CD14-positive monocyte (primary cell): ENCODE results near the gene YBX1. TPM values are rescaled to one million over a fixed set of nuclear protein-coding genes. Genes with fewer than 3 reads are reported as not detected.
"Not testable (repeated sequence)": the region's sequence is repeated elsewhere in the genome, so short reads cannot be mapped to it uniquely, and the experiment has no call there.

Source experiments
- DNase-seq, 3 donors: peaks; one replicate each; pipeline ENCODE4 v3.0.0-alpha.2; 2011 to 2022
- H2AFZ ChIP-seq: 2 replicates; pipeline ENCODE4 v1.6.0; 2012; ENCODE audit warnings: mild to moderate bottlenecking, low read depth, low read length, inconsistent platforms; ENCODE audit not compliant: insufficient read depth, poor library complexity, severe bottlenecking
- H3K27ac ChIP-seq, 2 donors: 1 replicate in 1 of 2; 2 replicates in 1 of 2; pipeline ENCODE4 v1.5.1; 2012 to 2013; ENCODE audit warnings: low read length in 2 of 2, control low read depth in 1 of 2, inconsistent platforms in 1 of 2, low read depth in 1 of 2, mild to moderate bottlenecking in 1 of 2
- H3K27me3 ChIP-seq, 2 donors: one replicate each; pipeline versions ENCODE4 v1.6.0 to v1.6.1; 2011 to 2013; ENCODE audit warnings: low read length in 2 of 2; ENCODE audit not compliant: control insufficient read depth in 2 of 2, insufficient read depth in 2 of 2
- H3K36me3 ChIP-seq, 2 donors: replicated peaks in 1 of 2; 1 replicate in 1 of 2; 2 replicates in 1 of 2; pipeline versions ENCODE4 v1.5.1 to v1.6.1; 2012 to 2013; ENCODE audit warnings: low read length in 2 of 2, control low read depth in 1 of 2, inconsistent platforms in 1 of 2, mild to moderate bottlenecking in 1 of 2; ENCODE audit not compliant: insufficient read depth in 2 of 2, control insufficient read depth in 1 of 2
- H3K4me1 ChIP-seq, 2 donors: 1 replicate in 1 of 2; 2 replicates in 1 of 2; pipeline versions ENCODE4 v1.5.1 to v1.6.1; 2012 to 2013; ENCODE audit warnings: low read length in 2 of 2, control low read depth in 1 of 2, inconsistent platforms in 1 of 2, mild to moderate bottlenecking in 1 of 2, moderate library complexity in 1 of 2; ENCODE audit not compliant: insufficient read depth in 2 of 2, control insufficient read depth in 1 of 2
- H3K4me2 ChIP-seq: replicated peaks from 2 replicates; pipeline ENCODE3; 2012; ENCODE audit warnings: low read length, moderate library complexity, mild to moderate bottlenecking; ENCODE audit not compliant: poor library complexity, severe bottlenecking; ENCODE audit errors: extremely low read depth
- H3K4me3 ChIP-seq, 3 experiments: fragments of 200-600 bp in 1 of 3; sonication (generic) in 1 of 3; replicated peaks in 1 of 3; 1 replicate in 2 of 3; 2 replicates in 1 of 3; pipeline ENCODE4 v1.5.1; 2011 to 2013; ENCODE audit warnings: low read length in 3 of 3, mild to moderate bottlenecking in 3 of 3, control low read depth in 2 of 3, low read depth in 2 of 3, inconsistent platforms in 1 of 3, moderate library complexity in 1 of 3
- H3K79me2 ChIP-seq: 2 replicates; pipeline ENCODE4 v1.6.0; 2012; ENCODE audit warnings: mild to moderate bottlenecking, control low read depth, inconsistent platforms, low read length, moderate library complexity; ENCODE audit not compliant: insufficient read depth
- H3K9ac ChIP-seq: 2 replicates; pipeline ENCODE4 v1.6.0; 2017; ENCODE audit warnings: low read length, mild to moderate bottlenecking; ENCODE audit not compliant: insufficient read depth, poor library complexity, severe bottlenecking
- H3K9me3 ChIP-seq, 2 donors: replicated peaks in 1 of 2; 1 replicate in 1 of 2; 2 replicates in 1 of 2; pipeline versions ENCODE4 v1.5.1 to v1.6.1; 2012 to 2013; ENCODE audit warnings: low read length in 2 of 2, control low read depth in 1 of 2; ENCODE audit not compliant: control insufficient read depth in 1 of 2, insufficient read depth in 1 of 2
- H4K20me1 ChIP-seq: 2 replicates; pipeline ENCODE4 v1.6.0; 2012; ENCODE audit warnings: mild to moderate bottlenecking, low read length, control low read depth, moderate library complexity; ENCODE audit not compliant: insufficient read depth
- H3K27ac Mint-ChIP-seq, 7 donors: one replicate each; pipeline ENCODE4 v1.8.0; 2020; ENCODE audit warnings: mild to moderate bottlenecking in 7 of 7, mixed read lengths in 7 of 7, moderate library complexity in 6 of 7, inconsistent platforms in 2 of 7
- H3K27me3 Mint-ChIP-seq, 3 donors: one replicate each; pipeline ENCODE4 v1.8.0; 2021 to 2022; ENCODE audit warnings: low read depth in 3 of 3, mild to moderate bottlenecking in 3 of 3, mixed read lengths in 3 of 3, moderate library complexity in 3 of 3, inconsistent platforms in 1 of 3
- H3K36me3 Mint-ChIP-seq, 2 donors: one replicate each; pipeline ENCODE4 v1.8.0; 2020; ENCODE audit warnings: mixed read lengths in 2 of 2, inconsistent platforms in 1 of 2, mild to moderate bottlenecking in 1 of 2
- H3K4me1 Mint-ChIP-seq: one replicate; pipeline ENCODE4 v1.8.0; 2020; ENCODE audit warnings: mild to moderate bottlenecking, mixed read lengths
- H3K4me3 Mint-ChIP-seq, 2 donors: one replicate each; pipeline ENCODE4 v1.8.0; 2020; ENCODE audit warnings: mild to moderate bottlenecking in 2 of 2, mixed read lengths in 2 of 2, moderate library complexity in 1 of 2
- H3K9me3 Mint-ChIP-seq, 7 donors: one replicate each; pipeline ENCODE4 v1.8.0; 2020 to 2022; ENCODE audit warnings: mixed read lengths in 7 of 7, mild to moderate bottlenecking in 6 of 7, moderate library complexity in 6 of 7, inconsistent platforms in 2 of 7
- intact Hi-C, 2 donors: fragments of 100-400 bp; cut with micrococcal nuclease; formaldehyde crosslinking; loops; one replicate each; pipeline versions ENCODE4 v1.15.0 to v1.15.1; 2023
- polyA plus RNA-seq, 3 donors: library from polyadenylated mRNA; depleted of rRNA in 1 of 3; unstranded in 2 of 3; stranded (reverse) in 1 of 3; fragments of 300-500 nt in 2 of 3; fragments of >200 nt in 1 of 3; fragmentation: Illumina TruSeq in 2 of 3; gene quantifications; 1 replicate in 2 of 3; 2 replicates in 1 of 3; pipeline ENCODE4 v1.2.3, GENCODE V29; 2012 to 2021
- TF ChIP-seq, protein P1 (sequence below): fragments of 200-600 bp; IDR thresholded peaks from one replicate; pipeline ENCODE4 v1.8.0; 2022; ENCODE audit warnings: antibody characterized with exemption, mild to moderate bottlenecking

The YBX1 gene
- polyA plus RNA-seq, 3 donors = 65.7 to 301 (median 70.2) TPM

DNA sequence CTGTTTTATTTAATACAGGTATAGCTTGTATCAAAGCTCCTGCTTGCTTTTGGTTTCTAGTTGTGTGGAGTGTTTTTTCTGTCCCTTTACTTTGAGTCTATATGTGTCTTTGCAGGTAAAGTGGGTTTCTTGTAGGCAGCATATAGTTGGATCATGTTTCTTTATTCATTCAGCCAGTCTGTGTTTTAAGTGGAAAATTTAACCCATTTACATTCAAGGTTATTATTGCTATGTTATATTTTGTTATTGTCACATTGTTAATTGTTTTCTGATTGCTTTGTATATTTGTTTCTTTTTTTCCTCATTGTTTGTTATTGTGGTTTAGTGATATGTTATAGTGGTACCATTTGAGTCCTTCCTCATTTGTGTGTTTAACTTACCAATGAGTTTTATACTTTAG, 31.1 kb downstream of the YBX1 start:
- H3K27me3 ChIP-seq = no peaks in the 10 kb centered on the region
- no peak overlapping the region for H3K27ac Mint-ChIP-seq
- no peak overlapping the region for H2AFZ ChIP-seq
- H3K4me3 Mint-ChIP-seq = no peak overlapping the region
- H3K79me2 ChIP-seq = peaks cover 15% of the 10 kb centered on the region
- H3K4me2 ChIP-seq = no peak overlapping the region
- TF ChIP-seq, protein P1, sequence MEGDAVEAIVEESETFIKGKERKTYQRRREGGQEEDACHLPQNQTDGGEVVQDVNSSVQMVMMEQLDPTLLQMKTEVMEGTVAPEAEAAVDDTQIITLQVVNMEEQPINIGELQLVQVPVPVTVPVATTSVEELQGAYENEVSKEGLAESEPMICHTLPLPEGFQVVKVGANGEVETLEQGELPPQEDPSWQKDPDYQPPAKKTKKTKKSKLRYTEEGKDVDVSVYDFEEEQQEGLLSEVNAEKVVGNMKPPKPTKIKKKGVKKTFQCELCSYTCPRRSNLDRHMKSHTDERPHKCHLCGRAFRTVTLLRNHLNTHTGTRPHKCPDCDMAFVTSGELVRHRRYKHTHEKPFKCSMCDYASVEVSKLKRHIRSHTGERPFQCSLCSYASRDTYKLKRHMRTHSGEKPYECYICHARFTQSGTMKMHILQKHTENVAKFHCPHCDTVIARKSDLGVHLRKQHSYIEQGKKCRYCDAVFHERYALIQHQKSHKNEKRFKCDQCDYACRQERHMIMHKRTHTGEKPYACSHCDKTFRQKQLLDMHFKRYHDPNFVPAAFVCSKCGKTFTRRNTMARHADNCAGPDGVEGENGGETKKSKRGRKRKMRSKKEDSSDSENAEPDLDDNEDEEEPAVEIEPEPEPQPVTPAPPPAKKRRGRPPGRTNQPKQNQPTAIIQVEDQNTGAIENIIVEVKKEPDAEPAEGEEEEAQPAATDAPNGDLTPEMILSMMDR = no peak
- intact Hi-C loops = no loop called here
- no peak overlapping the region for H3K27ac ChIP-seq
- peaks cover 4% of the 10 kb centered on the region for H4K20me1 ChIP-seq
- no peaks in the 10 kb centered on the region for H3K4me1 ChIP-seq
- H3K9me3 ChIP-seq = peaks cover 5 to 6% of the 10 kb centered on the region in 2 donors
- H3K4me1 Mint-ChIP-seq = no peaks in the 10 kb centered on the region
- no peak overlapping the region for H3K4me3 ChIP-seq
- H3K9me3 Mint-ChIP-seq = peaks cover 5 to 16% (median 7%) of the 10 kb centered on the region in 7 donors
- no peak for DNase-seq
- H3K36me3 ChIP-seq = peaks cover 16 to 88% of the 10 kb centered on the region in 2 donors
- H3K9ac ChIP-seq = no peak overlapping the region
- peaks cover 50 to 89% of the 10 kb centered on the region in 2 donors for H3K36me3 Mint-ChIP-seq
- H3K27me3 Mint-ChIP-seq = peaks cover 0 to 2% (median 0%) of the 10 kb centered on the region in 3 donors

- DNase-seq, H3K4me3 Mint-ChIP-seq, H3K27me3 Mint-ChIP-seq, H4K20me1 ChIP-seq, H3K4me1 ChIP-seq, H3K4me3 ChIP-seq, H3K27ac ChIP-seq, H3K27me3 ChIP-seq, H2AFZ ChIP-seq, intact Hi-C loops, H3K9me3 ChIP-seq, H3K27ac Mint-ChIP-seq, H3K9ac ChIP-seq, H3K4me1 Mint-ChIP-seq, H3K4me2 ChIP-seq: not testable (repeated sequence)
- Mint-ChIP-seq H3K36me3 (peaks cover 50 to 85% of the 10 kb centered on the region in 2 donors), H3K9me3 (peaks cover 5 to 16% (median 7%) of the 10 kb centered on the region in 7 donors)
- H3K79me2 ChIP-seq = peaks cover 13% of the 10 kb centered on the region
- peaks cover 16 to 86% of the 10 kb centered on the region in 2 donors for H3K36me3 ChIP-seq
Measured at GRCh38 chr1:42714441-42714840, 32.2 kb downstream of the YBX1 start.
